K562 (cell line): ENCODE measurements around the gene PDE6B. TPM values are rescaled to one million over a fixed set of nuclear protein-coding genes. Genes with fewer than 3 reads are reported as not detected.

Experiments
- ATAC-seq: fragments of 200-7000 bp; cut with Tn5 transposase; 3 replicates; pipeline ENCODE4 v1.9.1; 2020; ENCODE audit warnings: moderate library complexity
- BruUV-seq: library from RNA; stranded (reverse); fragments of 400-500 nt; replicated peaks from 2 replicates; lab custom pipeline; 2021; lab: Mats Ljungman, UMichigan
- CTCF ChIA-PET: fragments of 300-600 bp; formaldehyde crosslinking; extraction: SDS; loops from one replicate; lab custom pipeline; 2021; ENCODE audit warnings: low intra/inter-chr PET ratio; lab: Yijun Ruan, JAX
- POLR2A ChIA-PET: fragments of 300-600, 350-650 bp; sonication (Branson Sonifier 250); formaldehyde crosslinking; extraction: SDS; loops from one replicate; lab custom pipeline; 2021; ENCODE audit warnings: antibody characterized with exemption, inconsistent platforms; lab: Yijun Ruan, JAX
- DNase-seq, 4 experiments: peaks; one replicate each; pipeline versions ENCODE4 v3.0.0 to v3.0.0-alpha.2; 2011 to 2018; ENCODE audit warnings: low spot score in 3 of 4, mixed read lengths in 3 of 4; ENCODE audit errors: extremely low read depth in 1 of 4
- FAIRE-seq: peaks from 2 replicates; lab custom pipeline; 2011; peaks lifted over from hg19 to GRCh38; lab: Jason Lieb, UNC
- H2AFZ ChIP-seq: 2 replicates; pipeline ENCODE4 v1.6.0; 2011; ENCODE audit warnings: low read depth, low read length, control low read depth, inconsistent platforms
- H3K27ac ChIP-seq: fragments of 200-600 bp; 3 replicates; pipeline ENCODE4 v1.8.0; 2011; ENCODE audit warnings: low read depth, mild to moderate bottlenecking, control low read depth, inconsistent platforms, low read length, moderate library complexity, mixed read lengths; ENCODE audit errors: extremely low read depth
- H3K27me3 ChIP-seq, 2 experiments: fragments of 300-600 bp in 1 of 2; 2 replicates in 1 of 2; 3 replicates in 1 of 2; pipeline versions ENCODE4 v1.6.0 to v1.8.0; 2011; ENCODE audit warnings: inconsistent platforms in 2 of 2, low read length in 2 of 2, mild to moderate bottlenecking in 1 of 2, mixed read lengths in 1 of 2, moderate library complexity in 1 of 2; ENCODE audit not compliant: control insufficient read depth in 2 of 2, insufficient read depth in 2 of 2
- H3K36me3 ChIP-seq: fragments of 300-600 bp; 3 replicates; pipeline ENCODE4 v1.8.0; 2011; ENCODE audit warnings: mild to moderate bottlenecking, low read length, inconsistent platforms; ENCODE audit not compliant: control insufficient read depth, insufficient read depth
- H3K4me1 ChIP-seq, 2 experiments: fragments of 200-600 bp in 1 of 2; replicated peaks in 1 of 2; 2 replicates in 1 of 2; 3 replicates in 1 of 2; pipeline versions ENCODE4 v1.5.1 to v1.8.0; 2011; ENCODE audit warnings: inconsistent platforms in 2 of 2, low read length in 2 of 2, mild to moderate bottlenecking in 1 of 2, mixed read lengths in 1 of 2, moderate library complexity in 1 of 2; ENCODE audit not compliant: control insufficient read depth in 2 of 2, insufficient read depth in 2 of 2
- H3K4me2 ChIP-seq: 2 replicates; pipeline ENCODE4 v1.6.1; 2011; ENCODE audit warnings: low read length, control low read depth, inconsistent platforms, mixed read lengths; ENCODE audit not compliant: insufficient read depth
- H3K4me3 ChIP-seq: fragments of 200-600 bp; sonication (generic), shearing (Covaris generic); 2 replicates; pipeline ENCODE4 v1.5.1; 2016; ENCODE audit warnings: control low read depth, inconsistent platforms
- H3K79me2 ChIP-seq: fragments of 200-600 bp; 3 replicates; pipeline ENCODE4 v1.8.0; 2011; ENCODE audit warnings: low read length, inconsistent platforms; ENCODE audit not compliant: control insufficient read depth, insufficient read depth
- H3K9ac ChIP-seq, 2 experiments: 2 replicates each; pipeline versions ENCODE4 v1.6.0 to v1.6.1; 2011; ENCODE audit warnings: low read depth in 2 of 2, low read length in 2 of 2, control low read depth in 1 of 2, inconsistent platforms in 1 of 2, mild to moderate bottlenecking in 1 of 2, mixed read lengths in 1 of 2; ENCODE audit not compliant: insufficient read depth in 1 of 2
- H3K9me1 ChIP-seq: one replicate; pipeline ENCODE4 v1.6.0; 2011; ENCODE audit warnings: inconsistent platforms, mild to moderate bottlenecking, low read length, moderate library complexity; ENCODE audit not compliant: control insufficient read depth, insufficient read depth
- H3K9me3 ChIP-seq: replicated peaks from 2 replicates; pipeline ENCODE4 v1.5.1; 2011; ENCODE audit warnings: low read depth, low read length, inconsistent platforms; ENCODE audit not compliant: control insufficient read depth, insufficient read depth
- H4K20me1 ChIP-seq: replicated peaks from 2 replicates; pipeline ENCODE4 v1.6.1; 2011; ENCODE audit warnings: low read length, inconsistent platforms, mixed read lengths; ENCODE audit not compliant: control insufficient read depth, insufficient read depth
- EGR1 ChIP-seq: fragments of 450-650 bp; conservative IDR thresholded peaks from 2 replicates; pipeline ENCODE4 v1.6.1; 2017; ENCODE audit warnings: mild to moderate bottlenecking
- MCM3 ChIP-seq: fragments of 450-650 bp; IDR thresholded peaks from 2 replicates; pipeline ENCODE4 v1.6.1; 2016
- NFATC3 ChIP-seq: fragments of 450-650 bp; IDR thresholded peaks from 2 replicates; pipeline ENCODE4 v1.6.1; 2017; ENCODE audit warnings: mild to moderate bottlenecking
- RFX1 ChIP-seq: fragments of 450-650 bp; IDR thresholded peaks from 2 replicates; pipeline ENCODE4 v1.6.1; 2016; ENCODE audit warnings: mild to moderate bottlenecking, moderate library complexity
- SMAD1 ChIP-seq: fragments of 150-350 bp; IDR thresholded peaks from 2 replicates; pipeline ENCODE4 v1.6.1; 2014; ENCODE audit warnings: low read length, low read depth; ENCODE audit not compliant: partially characterized antibody
- STAT6 ChIP-seq: sonication (generic); formaldehyde crosslinking; IDR thresholded peaks from 2 replicates; pipeline ENCODE4 v1.8.1; 2023; ENCODE audit warnings: mild to moderate bottlenecking, missing genetic modification reagents
- TARDBP ChIP-seq: fragments of 450-650 bp; IDR thresholded peaks from 2 replicates; pipeline ENCODE4 v1.6.1; 2016
- YBX1 ChIP-seq: fragments of 450-650 bp; IDR thresholded peaks from 2 replicates; pipeline ENCODE4 v1.7.1; 2016; ENCODE audit warnings: mild to moderate bottlenecking
- ZC3H8 ChIP-seq: fragments of 450-650 bp; IDR thresholded peaks from 2 replicates; pipeline ENCODE4 v1.6.1; 2017
- ZNF12 ChIP-seq: sonication (generic); formaldehyde crosslinking; IDR thresholded peaks from 2 replicates; pipeline ENCODE4 v1.4.0; 2020; ENCODE audit warnings: mild to moderate bottlenecking, missing genetic modification reagents
- ZNF282 ChIP-seq: sonication (generic); formaldehyde crosslinking; IDR thresholded peaks from 2 replicates; pipeline ENCODE4 v1.8.1; 2023; ENCODE audit warnings: missing genetic modification reagents
- WGBS: fragments of 100-300 bp; shearing (Covaris generic); methylation state at CpG from one replicate; pipeline ENCODE4 v1.1.6; 2016; ENCODE audit warnings: low coverage, mixed read lengths; ENCODE audit not compliant: insufficient coverage; ENCODE audit errors: missing lambda C conversion rate; 5-methylcytosine and 5-hydroxymethylcytosine counted together
- in situ Hi-C: fragments of 300-500 bp; cut with MboI; formaldehyde crosslinking; loops from 4 replicates; pipeline ENCODE4 v1.15.0; 2018; ENCODE audit warnings: inconsistent platforms, mixed read lengths
- intact Hi-C: fragments of 100-400 bp; cut with micrococcal nuclease; formaldehyde crosslinking; loops from 2 replicates; pipeline ENCODE4 v1.14.2; 2022
- polyA plus RNA-seq, 8 experiments: library from polyadenylated mRNA; depleted of rRNA in 4 of 8; stranded (reverse) in 5 of 8; unstranded in 3 of 8; fragments of >200 nt; fragmentation: Nextera tagmentation in 2 of 8; fragmentation: Illumina TruSeq in 1 of 8; extraction: Ambion mirVana in 2 of 8; extraction: Trizol in 1 of 8; gene quantifications; 2 replicates each; pipeline versions ENCODE4 v1.2.1 to v1.2.3, GENCODE V29; 2011 to 2014; ENCODE audit warnings: inconsistent platforms in 1 of 8, missing spikeins in 1 of 8
- total RNA-seq, 7 experiments: library from RNA; depleted of rRNA in 6 of 7; stranded (reverse); fragments of >200 nt in 6 of 7; fragmentation: Illumina TruSeq in 2 of 7; extraction: Trizol in 2 of 7; gene quantifications; 2 replicates each; pipeline versions ENCODE4 v1.2.1 to v1.2.3, GENCODE V29; 2011 to 2021; ENCODE audit warnings: low replicate concordance in 1 of 7
- TF ChIP-seq, protein P1 (sequence below), 2 experiments: fragments of 200-800 bp in 1 of 2; sonication (Bioruptor generic) in 1 of 2; sonication (generic) in 1 of 2; formaldehyde crosslinking in 1 of 2; IDR thresholded peaks in 1 of 2; conservative IDR thresholded peaks in 1 of 2; 2 replicates each; pipeline versions ENCODE4 v1.5.0 to v1.6.1; 2016 to 2020; ENCODE audit warnings: missing compliant biosample characterization in 1 of 2, missing genetic modification characterization in 1 of 2, missing genetic modification reagents in 1 of 2
- TF ChIP-seq, protein P2 (sequence below): fragments of 250-450 bp; sonication (Bioruptor Pico); IDR thresholded peaks from 2 replicates; pipeline ENCODE4 v1.4.0; 2020; ENCODE audit warnings: mild to moderate bottlenecking, moderate library complexity

Gene PDE6B
- total and polyA plus RNA-seq, 9 of the 15 experiments (the other 6 are each of a cell fraction or from before 2014, with no cell fraction given): 0.04 TPM; not detected in 8

DNA sequence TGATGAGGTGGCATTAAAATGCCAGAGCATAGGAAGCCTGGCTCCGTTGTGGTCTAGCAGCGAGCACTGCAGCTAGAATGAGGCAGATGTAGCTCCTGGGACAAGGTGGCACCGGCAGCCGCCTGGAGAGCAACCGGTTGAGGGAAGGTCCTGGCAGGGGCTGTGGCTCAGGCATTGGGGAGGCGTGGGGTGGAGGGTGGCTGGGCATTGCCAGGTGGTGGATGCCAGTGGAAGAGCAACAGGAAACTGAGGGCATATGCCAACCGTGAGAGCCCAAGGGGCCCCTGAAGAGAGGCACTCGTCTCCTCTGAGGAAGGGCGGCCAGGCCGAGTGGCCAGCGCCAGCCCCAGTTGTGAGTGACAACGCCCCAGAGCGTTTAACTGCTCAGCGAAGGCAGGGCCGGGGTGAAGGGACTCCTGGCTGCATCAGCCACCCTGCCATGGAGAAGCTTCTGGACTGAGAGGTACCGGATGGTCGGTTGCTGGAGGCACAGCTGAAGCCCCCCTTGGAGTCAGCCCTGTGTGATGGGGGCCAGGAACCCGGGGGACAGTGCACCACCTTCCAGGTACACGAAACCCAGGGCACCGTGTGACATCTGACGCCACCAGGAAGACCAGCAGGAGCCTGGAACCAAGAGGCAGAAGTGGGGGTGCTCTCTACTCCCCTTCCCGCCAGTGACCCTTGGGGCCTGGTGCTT lies 13.2 kb upstream of the PDE6B start (continued):
- no peak for TF ChIP-seq STAT6

- H3K9me3 ChIP-seq: no peaks in the 10 kb centered on the region; the same call in 1 of the 2 replicates
- H3K79me2 ChIP-seq: no peaks in the 10 kb centered on the region
- H3K4me1 ChIP-seq: peaks cover 0 to 3% of the 10 kb centered on the region in 2 experiments; a peak in 1 of 5 replicates
- in situ Hi-C loops (no loop called here), intact Hi-C loops (no loop called here)
- POLR2A ChIA-PET: no interaction called here
- peak overlapping the region in 1 of 2 experiments; percentile 17; a peak in 1 of 4 replicates for H3K9ac ChIP-seq
- H3K9me1 ChIP-seq: no peaks in the 10 kb centered on the region
- H3K27me3 ChIP-seq: peaks cover 4 to 47% of the 10 kb centered on the region in 2 experiments; a peak in 3 of 5 replicates
- H3K4me2 ChIP-seq: no peak overlapping the region
- CTCF ChIA-PET: no interaction called here
- ATAC-seq: no peak
- H3K4me3 ChIP-seq: no peak overlapping the region
- no peaks in the 10 kb centered on the region for H3K36me3 ChIP-seq
- FAIRE-seq: no peak
- H2AFZ ChIP-seq: no peak overlapping the region
- no peak for DNase-seq
- H4K20me1 ChIP-seq: no peaks in the 10 kb centered on the region
- H3K27ac ChIP-seq: no peak overlapping the region
- no TSS peak for BruUV-seq
- WGBS: 2% methylated on average over 5 of the region's 7 CpGs
- TF ChIP-seq TARDBP (no peak), RFX1 (no peak), YBX1 (no peak), ZC3H8 (no peak), NFATC3 (no peak), ZNF12 (CRISPR knock-in tag) (no peak), ZNF282 (CRISPR knock-in tag) (no peak), MCM3 (no peak), EGR1 (no peak), SMAD1 (no peak)
- TF ChIP-seq, protein P1, sequence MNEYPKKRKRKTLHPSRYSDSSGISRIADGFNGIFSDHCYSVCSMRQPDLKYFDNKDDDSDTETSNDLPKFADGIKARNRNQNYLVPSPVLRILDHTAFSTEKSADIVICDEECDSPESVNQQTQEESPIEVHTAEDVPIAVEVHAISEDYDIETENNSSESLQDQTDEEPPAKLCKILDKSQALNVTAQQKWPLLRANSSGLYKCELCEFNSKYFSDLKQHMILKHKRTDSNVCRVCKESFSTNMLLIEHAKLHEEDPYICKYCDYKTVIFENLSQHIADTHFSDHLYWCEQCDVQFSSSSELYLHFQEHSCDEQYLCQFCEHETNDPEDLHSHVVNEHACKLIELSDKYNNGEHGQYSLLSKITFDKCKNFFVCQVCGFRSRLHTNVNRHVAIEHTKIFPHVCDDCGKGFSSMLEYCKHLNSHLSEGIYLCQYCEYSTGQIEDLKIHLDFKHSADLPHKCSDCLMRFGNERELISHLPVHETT (CRISPR knock-in tag; conservative IDR thresholded peaks at IDR 0.05 in 1 of 2, IDR thresholded peaks at IDR 0.05 in 1 of 2): no peak
- TF ChIP-seq, protein P2, sequence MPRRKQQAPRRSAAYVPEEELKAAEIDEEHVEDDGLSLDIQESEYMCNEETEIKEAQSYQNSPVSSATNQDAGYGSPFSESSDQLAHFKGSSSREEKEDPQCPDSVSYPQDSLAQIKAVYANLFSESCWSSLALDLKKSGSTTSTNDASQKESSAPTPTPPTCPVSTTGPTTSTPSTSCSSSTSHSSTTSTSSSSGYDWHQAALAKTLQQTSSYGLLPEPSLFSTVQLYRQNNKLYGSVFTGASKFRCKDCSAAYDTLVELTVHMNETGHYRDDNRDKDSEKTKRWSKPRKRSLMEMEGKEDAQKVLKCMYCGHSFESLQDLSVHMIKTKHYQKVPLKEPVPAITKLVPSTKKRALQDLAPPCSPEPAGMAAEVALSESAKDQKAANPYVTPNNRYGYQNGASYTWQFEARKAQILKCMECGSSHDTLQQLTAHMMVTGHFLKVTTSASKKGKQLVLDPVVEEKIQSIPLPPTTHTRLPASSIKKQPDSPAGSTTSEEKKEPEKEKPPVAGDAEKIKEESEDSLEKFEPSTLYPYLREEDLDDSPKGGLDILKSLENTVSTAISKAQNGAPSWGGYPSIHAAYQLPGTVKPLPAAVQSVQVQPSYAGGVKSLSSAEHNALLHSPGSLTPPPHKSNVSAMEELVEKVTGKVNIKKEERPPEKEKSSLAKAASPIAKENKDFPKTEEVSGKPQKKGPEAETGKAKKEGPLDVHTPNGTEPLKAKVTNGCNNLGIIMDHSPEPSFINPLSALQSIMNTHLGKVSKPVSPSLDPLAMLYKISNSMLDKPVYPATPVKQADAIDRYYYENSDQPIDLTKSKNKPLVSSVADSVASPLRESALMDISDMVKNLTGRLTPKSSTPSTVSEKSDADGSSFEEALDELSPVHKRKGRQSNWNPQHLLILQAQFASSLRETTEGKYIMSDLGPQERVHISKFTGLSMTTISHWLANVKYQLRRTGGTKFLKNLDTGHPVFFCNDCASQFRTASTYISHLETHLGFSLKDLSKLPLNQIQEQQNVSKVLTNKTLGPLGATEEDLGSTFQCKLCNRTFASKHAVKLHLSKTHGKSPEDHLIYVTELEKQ (CRISPR knock-in tag): no peak
Measured at GRCh38 chr4:612749-613125, 12.6 kb upstream of the PDE6B start.
